Liver (tissue), 9 donors: ENCODE results near the gene FAM169A. TPM values are rescaled to one million over a fixed set of nuclear protein-coding genes. Genes with fewer than 3 reads are reported as not detected.
A peak's percentile ranks its signal among the peaks of the same experiment; 100 is the strongest.

Experiments used
- DNase-seq: peaks from one replicate; pipeline ENCODE4 v3.0.0-alpha.2; 2017; ENCODE audit warnings: low spot score
- H3K27ac ChIP-seq, 2 donors: one replicate each; pipeline ENCODE4 v1.7.0; 2013; ENCODE audit warnings: inconsistent platforms in 2 of 2, low read length in 2 of 2, control low read depth in 1 of 2, low read depth in 1 of 2, mild to moderate bottlenecking in 1 of 2
- H3K27me3 ChIP-seq, 4 donors: one replicate each; pipeline versions ENCODE4 v1.6.1 to v1.7.0; 2013; ENCODE audit warnings: low read length in 3 of 4, inconsistent platforms in 1 of 4, mild to moderate bottlenecking in 1 of 4, moderate library complexity in 1 of 4; ENCODE audit not compliant: control insufficient read depth in 4 of 4, insufficient read depth in 4 of 4
- H3K36me3 ChIP-seq, 4 donors: one replicate each; pipeline versions ENCODE4 v1.6.1 to v1.7.0; 2013; ENCODE audit warnings: low read length in 3 of 4, mild to moderate bottlenecking in 3 of 4, low read depth in 1 of 4, moderate library complexity in 1 of 4; ENCODE audit not compliant: control insufficient read depth in 4 of 4, insufficient read depth in 3 of 4
- H3K4me1 ChIP-seq, 4 donors: one replicate each; pipeline versions ENCODE4 v1.6.1 to v1.7.0; 2013; ENCODE audit warnings: low read length in 3 of 4, mild to moderate bottlenecking in 3 of 4, moderate library complexity in 1 of 4; ENCODE audit not compliant: control insufficient read depth in 4 of 4, insufficient read depth in 4 of 4
- H3K4me3 ChIP-seq, 3 donors: one replicate each; pipeline versions ENCODE4 v1.6.1 to v1.7.0; 2013; ENCODE audit warnings: low read length in 3 of 3, control low read depth in 1 of 3, low read depth in 1 of 3, mild to moderate bottlenecking in 1 of 3
- H3K9ac ChIP-seq, 2 donors: one replicate each; pipeline ENCODE4 v1.7.0; 2013; ENCODE audit warnings: low read length in 2 of 2, mild to moderate bottlenecking in 2 of 2, moderate library complexity in 2 of 2, control low read depth in 1 of 2, low read depth in 1 of 2
- H3K9me3 ChIP-seq, 4 donors: one replicate each; pipeline versions ENCODE4 v1.6.1 to v1.7.0; 2013; ENCODE audit warnings: low read length in 3 of 4; ENCODE audit not compliant: control insufficient read depth in 4 of 4
- CTCF ChIP-seq: fragments of 150-350 bp; IDR thresholded peaks from 2 replicates; pipeline ENCODE4 v1.5.1; 2017; ENCODE audit warnings: improper control_type of control experiment, low read depth, low read length; ENCODE audit not compliant: missing input control
- FOXA1 ChIP-seq: IDR thresholded peaks from 2 replicates; pipeline ENCODE4 v1.6.1; 2016; ENCODE audit warnings: antibody characterized with exemption
- FOXA2 ChIP-seq: IDR thresholded peaks from 2 replicates; pipeline ENCODE4 v1.6.1; 2016; ENCODE audit warnings: antibody characterized with exemption
- GABPA ChIP-seq, 2 donors: IDR thresholded peaks in 1 of 2; conservative IDR thresholded peaks in 1 of 2; 2 replicates each; pipeline ENCODE4 v1.6.1; 2016; ENCODE audit warnings: antibody characterized with exemption in 2 of 2, mild to moderate bottlenecking in 1 of 2, moderate library complexity in 1 of 2
- HNF4A ChIP-seq, 2 donors: conservative IDR thresholded peaks; 2 replicates each; pipeline ENCODE4 v1.6.1; 2016; ENCODE audit warnings: antibody characterized with exemption in 2 of 2, mild to moderate bottlenecking in 2 of 2
- HNF4G ChIP-seq: IDR thresholded peaks from 2 replicates; pipeline ENCODE4 v1.6.1; 2016; ENCODE audit warnings: antibody characterized with exemption
- NR2F2 ChIP-seq: IDR thresholded peaks from 2 replicates; pipeline ENCODE4 v1.6.1; 2016; ENCODE audit warnings: antibody characterized with exemption
- RAD21 ChIP-seq, 2 donors: IDR thresholded peaks; 2 replicates each; pipeline ENCODE4 v1.6.1; 2016; ENCODE audit warnings: antibody characterized with exemption in 2 of 2, mild to moderate bottlenecking in 2 of 2
- RXRA ChIP-seq, 2 donors: IDR thresholded peaks; 2 replicates each; pipeline ENCODE4 v1.6.1; 2017 to 2018; ENCODE audit warnings: antibody characterized with exemption in 2 of 2, mild to moderate bottlenecking in 1 of 2
- YY1 ChIP-seq: IDR thresholded peaks from 2 replicates; pipeline ENCODE4 v1.6.1; 2016; ENCODE audit warnings: antibody characterized with exemption, mild to moderate bottlenecking
- ZBTB33 ChIP-seq: IDR thresholded peaks from 2 replicates; pipeline ENCODE4 v1.6.1; 2016; ENCODE audit warnings: antibody characterized with exemption
- WGBS: extraction: QIAGEN DNeasy Blood & Tissue Kit; methylation state at CpG from one replicate; pipeline ENCODE4 v1.1.7; 2013; 5-methylcytosine and 5-hydroxymethylcytosine counted together
- polyA plus RNA-seq, 2 donors: library from polyadenylated mRNA; stranded (reverse) in 1 of 2; unstranded in 1 of 2; fragments of 200-250 nt in 1 of 2; fragments of >200 nt in 1 of 2; fragmentation: Nextera tagmentation in 1 of 2; extraction: Ambion mirVana in 1 of 2; gene quantifications; one replicate each; pipeline versions ENCODE4 v1.2.1 to v1.2.3, GENCODE V29; 2013 to 2015
- total RNA-seq, 2 donors: library from RNA; depleted of rRNA; stranded (reverse); fragments of >200 nt; gene quantifications; one replicate each; pipeline ENCODE4 v1.2.3, GENCODE V29; 2014
- TF ChIP-seq, protein P1 (sequence below): IDR thresholded peaks from 2 replicates; pipeline ENCODE4 v1.6.1; 2016; ENCODE audit warnings: antibody characterized with exemption
- donor health status: healthy.
- donor health status: healthy.
- donor health status: healthy.
- donor health status: healthy.
- donor health status: healthy.

The FAM169A gene
- total and polyA plus RNA-seq, 4 donors, result 0.58 to 5.0 (median 0.92) TPM

GRCh38 chr5:74787424-74787823 lies 78.8 kb downstream of the FAM169A start:
- Histone ChIP-seq H3K27me3 (no peaks in the 10 kb centered on the region), H3K9me3 (no peaks in the 10 kb centered on the region), H3K9ac (no peak overlapping the region), H3K4me1 (no peaks in the 10 kb centered on the region), H3K36me3 (no peaks in the 10 kb centered on the region), H3K4me3 (no peak overlapping the region), H3K27ac (no peak overlapping the region)
- TF ChIP-seq FOXA2 (no peak), FOXA1 (no peak), NR2F2 (no peak), HNF4G (no peak)
- TF ChIP-seq, protein P1, sequence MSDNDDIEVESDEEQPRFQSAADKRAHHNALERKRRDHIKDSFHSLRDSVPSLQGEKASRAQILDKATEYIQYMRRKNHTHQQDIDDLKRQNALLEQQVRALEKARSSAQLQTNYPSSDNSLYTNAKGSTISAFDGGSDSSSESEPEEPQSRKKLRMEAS, result no peak
- DNase-seq, result no peak
- WGBS, result 96% methylated on average over 6 of the region's 6 CpGs

DNA sequence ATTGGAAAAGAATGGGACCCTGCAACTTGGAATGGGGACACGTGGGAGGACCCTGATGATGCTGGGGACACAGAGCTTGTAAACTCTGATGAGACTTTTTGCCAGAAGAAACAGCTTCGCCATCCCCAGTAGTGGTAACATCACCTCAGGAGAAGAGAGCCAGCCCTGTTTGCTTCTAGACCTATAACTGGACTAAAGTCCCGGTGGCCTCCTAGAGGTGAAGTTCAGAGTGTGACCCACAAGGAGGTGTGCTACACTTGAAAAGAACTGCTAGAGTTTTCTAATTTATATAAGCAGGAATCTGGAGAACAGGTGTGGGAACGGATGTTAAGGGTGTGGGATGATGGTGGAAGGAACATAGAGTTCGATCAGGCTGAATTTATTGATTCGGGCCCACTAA lies 79.3 kb downstream of the FAM169A start:
- no peak overlapping the region for H3K4me3 ChIP-seq
- H3K36me3 ChIP-seq, result no peaks in the 10 kb centered on the region
- H3K9me3 ChIP-seq, result no peaks in the 10 kb centered on the region
- H3K27ac ChIP-seq, result no peak overlapping the region
- TF ChIP-seq ZBTB33 (no peak), RAD21 (IDR thresholded peaks at IDR 0.05) (peak in 1 of 2 donors; percentile 38)
- no peaks in the 10 kb centered on the region for H3K27me3 ChIP-seq
- 92% methylated on average over 6 of the region's 6 CpGs for WGBS
- no peaks in the 10 kb centered on the region for H3K4me1 ChIP-seq
- H3K9ac ChIP-seq, result no peak overlapping the region
- DNase-seq, result no peak

- no peak for DNase-seq
- Histone ChIP-seq H3K36me3 (peaks cover 3 to 36% (median 16%) of the 10 kb centered on the region in 4 donors), H3K9me3 (no peaks in the 10 kb centered on the region), H3K4me1 (no peaks in the 10 kb centered on the region), H3K4me3 (no peak overlapping the region), H3K9ac (no peak overlapping the region), H3K27ac (no peak overlapping the region), H3K27me3 (no peaks in the 10 kb centered on the region)
- 85% methylated on average over 2 of the region's 2 CpGs for WGBS
- TF ChIP-seq RAD21 (IDR thresholded peaks at IDR 0.05) (no peak), YY1 (no peak), ZBTB33 (no peak), GABPA (IDR thresholded peaks at IDR 0.05 in 1 of 2, conservative IDR thresholded peaks at IDR 0.05 in 1 of 2) (no peak), HNF4A (conservative IDR thresholded peaks at IDR 0.05) (no peak), RXRA (IDR thresholded peaks at IDR 0.05) (no peak), CTCF (no peak)
Observed at GRCh38 chr5:74778609-74779008, 87.6 kb downstream of the FAM169A start.
